ENCODE data around the gene CDHR3. TPM values are rescaled to one million over a fixed set of nuclear protein-coding genes. Genes with fewer than 3 reads are reported as not detected.

CDHR3 gene
- total RNA-seq, 1 experiment from 2014 or later, result 3.1 TPM

DNA sequence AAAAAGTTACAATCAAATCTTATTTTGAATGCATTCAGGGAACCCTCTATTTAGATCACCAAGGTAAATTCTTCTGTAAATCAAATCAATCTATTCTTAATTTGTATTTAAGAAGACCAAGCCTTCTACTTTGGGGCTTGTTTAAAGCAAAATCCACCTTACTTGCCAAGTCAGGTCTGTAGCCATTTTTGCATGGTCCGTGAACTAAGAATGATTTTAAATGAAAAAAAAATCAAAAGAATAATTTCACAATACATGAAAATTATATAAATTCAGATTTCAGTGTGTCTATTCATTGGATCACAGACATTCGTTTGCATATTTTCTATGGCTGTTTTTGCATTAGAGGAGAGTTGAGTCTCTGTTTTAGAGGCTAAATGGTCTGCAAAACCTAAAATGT, 89.6 kb downstream of the CDHR3 start:
- in situ Hi-C loops (cut with HindIII; ENCODE audit: low pct_unique_long_range_greater_than_20kb, low sequenced_read_pairs), result no loop called here
- DNase-seq (ENCODE audit: low read depth, low spot score), result no peak

DNA sequence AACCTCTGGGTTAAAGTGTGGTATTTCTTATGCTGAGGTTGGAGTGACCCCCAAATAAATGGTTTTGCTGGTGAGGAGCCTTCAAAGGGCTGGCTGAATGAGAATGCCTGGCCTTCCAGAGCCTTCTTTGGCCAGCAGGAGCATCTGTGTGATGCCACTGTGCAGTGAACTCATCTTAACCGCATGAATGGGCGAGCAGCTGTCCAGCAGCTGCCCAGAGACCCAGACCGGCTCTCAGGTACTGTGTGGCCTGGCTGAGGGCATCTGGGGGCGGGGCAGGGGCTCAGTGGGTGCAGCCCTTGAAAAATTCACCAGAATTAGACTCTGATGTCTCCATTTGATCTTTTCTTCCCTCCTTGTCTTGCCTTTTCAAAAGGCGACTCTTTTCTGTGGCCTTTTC, 90.0 kb downstream of the CDHR3 start:
- in situ Hi-C loops (cut with HindIII; ENCODE audit: low pct_unique_long_range_greater_than_20kb, low sequenced_read_pairs), result no loop called here
- DNase-seq (ENCODE audit: low read depth, low spot score), result no peak

DNA sequence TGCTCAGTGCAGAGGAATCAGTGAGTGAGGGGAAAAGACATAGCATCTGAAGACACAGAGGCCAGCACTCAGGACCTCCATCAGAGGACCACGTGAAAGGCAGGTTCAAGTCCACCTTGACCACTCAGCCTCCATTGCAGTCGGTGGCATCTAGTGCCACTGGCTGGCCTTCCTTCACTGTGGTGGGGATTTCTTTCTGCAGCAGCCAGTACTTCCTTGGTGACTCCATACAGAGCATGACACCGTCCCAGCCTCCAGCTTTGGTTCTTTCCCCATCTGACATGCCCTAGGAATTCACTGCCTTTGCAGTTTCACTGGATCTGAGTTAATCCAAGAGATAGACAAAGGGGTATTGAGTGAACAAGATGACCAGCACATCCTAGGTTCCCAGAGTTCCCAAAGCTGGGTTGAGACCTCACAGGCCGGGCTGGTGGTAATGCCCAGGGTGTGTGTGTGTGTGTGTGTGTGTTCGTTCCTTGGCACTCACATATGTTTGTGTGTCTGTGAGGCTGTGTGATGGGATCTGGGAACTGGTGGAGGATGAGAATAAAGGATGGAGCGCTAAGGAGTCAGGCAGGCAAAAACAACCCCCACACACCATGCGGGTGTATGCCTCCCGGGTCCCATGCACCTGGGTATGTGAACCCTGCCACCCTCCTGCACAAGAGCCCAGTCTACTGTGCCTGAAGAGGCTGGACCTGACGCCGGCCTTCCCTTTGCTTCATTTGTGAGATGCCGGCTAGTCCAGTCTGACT, 91.3 kb downstream of the CDHR3 start:
- no peak for DNase-seq (ENCODE audit: low read depth, low spot score)
- in situ Hi-C loops (cut with HindIII; ENCODE audit: low pct_unique_long_range_greater_than_20kb, low sequenced_read_pairs), result no loop called here

DNA sequence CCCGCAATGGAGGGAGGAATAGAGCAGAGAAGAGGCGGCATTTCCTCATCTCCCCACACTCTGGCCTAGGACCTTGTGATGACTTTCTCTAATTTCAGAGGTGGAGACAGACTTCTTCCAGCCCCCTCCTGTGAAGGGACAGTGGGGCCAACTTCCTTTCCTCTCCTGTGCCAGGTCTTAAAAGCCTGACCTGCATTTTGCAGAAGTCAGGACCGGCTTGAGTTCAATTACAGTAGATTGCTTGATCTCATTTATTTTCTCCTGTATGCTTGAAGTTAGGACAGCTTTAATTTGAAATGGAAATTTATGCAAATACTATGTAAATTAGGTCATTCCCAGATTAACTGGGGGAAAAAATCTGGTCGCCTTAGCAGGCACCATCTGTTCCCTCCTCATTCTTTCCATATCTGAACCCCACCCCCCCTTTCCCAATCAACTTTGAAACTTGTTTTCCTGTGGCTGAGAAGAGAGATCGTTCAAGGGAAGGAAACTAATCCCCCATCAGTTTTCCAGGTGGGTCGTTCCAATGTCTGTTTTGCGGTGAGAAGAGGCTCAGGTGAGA, 92.0 kb downstream of the CDHR3 start:
- DNase-seq (ENCODE audit: low read depth, low spot score), result no peak
- in situ Hi-C loops (cut with HindIII; ENCODE audit: low pct_unique_long_range_greater_than_20kb, low sequenced_read_pairs), result no loop called here

DNA sequence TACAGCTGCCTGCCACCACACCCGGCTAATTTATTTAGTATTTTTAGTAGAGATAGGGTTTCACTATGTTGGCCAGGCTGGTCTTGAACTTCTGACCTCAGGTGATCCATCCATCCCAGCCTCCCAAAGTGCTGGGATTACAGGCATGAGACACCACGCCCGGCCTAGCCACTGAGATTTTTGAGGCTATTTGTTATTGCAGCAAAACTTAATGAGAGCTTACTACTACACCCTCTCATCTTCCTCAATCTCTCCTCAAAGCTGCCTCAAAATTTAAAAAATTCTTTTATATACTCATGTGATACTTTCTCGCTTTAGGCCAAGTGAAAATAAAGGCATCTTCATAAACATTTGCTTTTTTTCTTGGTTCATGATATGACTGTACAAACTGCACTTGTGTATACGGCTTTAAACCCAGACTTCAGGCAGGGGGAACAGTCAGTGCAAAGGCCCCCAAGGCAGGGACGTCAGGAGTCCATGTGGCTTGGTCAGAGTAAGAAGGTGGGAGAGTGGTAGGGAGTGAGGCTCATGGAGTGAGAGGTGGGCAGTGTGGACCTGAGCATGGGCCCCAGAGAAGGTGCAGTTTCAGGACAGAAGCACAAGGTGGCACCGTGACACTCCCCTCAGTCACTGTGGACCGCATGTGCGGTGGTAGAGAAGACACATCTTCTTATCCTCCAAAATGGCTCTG, 93.6 kb downstream of the CDHR3 start:
- DNase-seq (ENCODE audit: low read depth, low spot score), result peak; percentile 88
- in situ Hi-C loops (cut with HindIII; ENCODE audit: low pct_unique_long_range_greater_than_20kb, low sequenced_read_pairs), result no loop called here

DNA sequence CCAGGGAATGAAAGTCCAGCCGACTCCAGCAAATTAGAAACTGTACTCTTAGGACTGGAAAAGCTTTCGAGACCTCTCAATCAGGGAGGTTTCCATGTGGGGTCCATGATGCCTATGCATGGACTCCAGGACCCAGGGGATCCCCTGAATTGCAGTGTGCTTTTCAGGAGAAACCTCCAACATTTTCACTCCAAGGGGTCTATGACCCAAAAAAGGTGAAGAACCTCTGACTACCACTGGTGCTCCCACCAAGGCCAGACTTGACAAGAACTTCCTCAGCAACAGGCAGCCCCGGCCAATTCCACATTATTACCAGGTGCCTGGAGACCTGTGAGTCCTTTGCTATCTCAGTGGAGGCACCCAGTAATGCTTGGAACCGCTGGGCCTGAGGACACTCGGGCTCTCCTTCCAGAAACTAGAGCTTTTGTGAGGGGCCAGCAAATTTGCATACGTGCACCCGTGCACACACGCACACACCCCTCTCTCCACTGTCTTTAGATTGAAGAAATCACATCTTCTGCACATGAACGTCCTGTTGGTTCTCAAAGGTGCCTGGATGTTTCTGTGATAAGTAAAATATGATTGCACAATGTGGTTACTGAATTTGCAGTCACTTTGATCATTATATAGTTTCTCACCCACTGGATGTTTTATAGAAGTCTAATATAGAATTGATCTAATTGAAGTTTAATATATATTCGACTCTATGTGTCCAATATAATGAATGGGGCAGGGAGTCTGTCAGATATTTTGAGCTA, 94.3 kb downstream of the CDHR3 start:
- DNase-seq (ENCODE audit: low read depth, low spot score), result no peak
- in situ Hi-C loops (cut with HindIII; ENCODE audit: low pct_unique_long_range_greater_than_20kb, low sequenced_read_pairs), result no loop called here

DNA sequence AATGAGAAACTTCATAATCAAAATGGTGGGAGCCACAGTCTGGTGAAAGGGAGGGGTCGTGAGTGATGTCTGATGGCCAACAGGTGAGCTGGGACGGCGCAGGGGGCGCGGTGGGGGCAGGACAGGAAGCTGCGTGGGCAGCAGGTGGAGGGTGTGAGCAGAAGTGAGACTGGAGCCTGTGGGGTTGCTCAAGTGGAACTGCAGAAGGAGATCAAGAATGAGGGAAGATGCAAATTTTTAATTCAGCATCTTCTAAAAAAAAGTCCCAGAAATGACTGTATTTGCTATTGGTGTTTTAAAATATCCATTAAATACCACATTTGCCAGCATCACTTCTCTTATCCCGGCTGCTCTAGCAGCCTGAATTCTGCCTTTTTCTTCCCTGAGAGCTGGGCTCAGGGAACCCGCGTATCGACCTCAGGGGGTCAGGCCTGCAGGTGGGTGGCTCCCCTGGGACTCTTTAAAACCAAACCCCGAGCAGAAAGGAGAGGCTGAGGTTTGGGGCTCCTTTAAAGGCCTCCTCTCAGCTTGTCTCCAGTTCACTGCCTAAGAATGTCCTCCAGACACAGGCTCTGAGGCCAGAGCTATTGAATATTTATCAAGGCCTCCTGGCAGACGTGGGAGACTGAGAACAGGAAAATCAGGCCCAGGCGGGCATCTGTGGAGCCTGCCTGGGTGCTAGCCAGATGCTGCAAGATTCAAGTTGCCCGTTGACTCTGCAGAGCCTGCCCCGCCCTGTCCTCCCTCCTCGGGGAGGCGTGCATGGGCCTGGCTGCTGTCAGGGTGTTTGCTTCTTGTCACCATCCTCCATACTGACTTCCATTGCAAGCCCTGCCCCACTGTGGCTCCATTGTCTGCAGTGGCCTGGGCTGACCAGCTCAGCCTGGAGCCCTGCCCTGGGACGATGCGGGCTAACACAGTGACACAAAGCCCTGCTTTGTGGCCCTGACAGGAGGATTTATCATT, 95.2 kb downstream of the CDHR3 start:
- in situ Hi-C loops (cut with HindIII; ENCODE audit: low pct_unique_long_range_greater_than_20kb, low sequenced_read_pairs), result no loop called here
- peak; percentile 69 for DNase-seq (ENCODE audit: low read depth, low spot score)

DNA sequence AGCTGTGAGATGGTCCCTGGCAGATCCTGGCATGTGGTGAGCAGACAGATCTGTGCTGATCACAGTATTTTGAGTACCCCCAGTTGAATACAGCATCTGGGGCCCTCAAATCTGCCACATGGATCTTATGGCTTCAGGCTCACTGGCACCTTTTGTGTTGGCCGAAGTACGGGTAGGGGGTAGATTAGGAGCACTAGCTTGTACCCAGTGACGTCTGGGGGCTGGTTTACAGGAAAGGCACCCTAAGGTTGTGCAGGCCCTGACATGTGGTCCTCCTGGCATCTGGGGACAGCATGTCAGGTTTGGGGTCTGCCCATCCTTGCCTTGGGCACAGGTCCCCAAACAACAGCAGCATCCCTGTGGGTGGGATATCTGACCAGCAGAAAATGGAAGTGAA, 95.9 kb downstream of the CDHR3 start:
- in situ Hi-C loops (cut with HindIII; ENCODE audit: low pct_unique_long_range_greater_than_20kb, low sequenced_read_pairs), result no loop called here
- DNase-seq (ENCODE audit: low read depth, low spot score), result no peak

DNA sequence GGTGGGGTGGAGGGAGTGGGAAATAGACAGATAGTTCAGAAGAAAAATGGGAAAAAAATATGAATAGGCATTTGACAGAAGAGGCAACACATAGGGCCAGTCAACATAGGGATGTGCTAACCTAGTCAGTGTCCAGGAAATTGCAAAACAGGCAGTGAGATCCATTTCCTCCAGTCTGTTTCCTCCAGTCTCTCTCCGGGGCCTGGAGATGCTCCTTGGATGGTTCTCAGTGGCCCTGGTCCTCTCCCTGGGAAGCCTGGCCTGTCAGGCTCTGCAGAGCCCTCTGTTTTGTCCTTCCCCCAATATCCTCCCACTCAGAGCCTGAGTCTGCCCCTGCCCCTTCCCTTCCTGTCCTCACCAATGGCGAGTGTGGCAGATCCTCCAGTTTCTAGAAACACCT, 96.5 kb downstream of the CDHR3 start:
- in situ Hi-C loops (cut with HindIII; ENCODE audit: low pct_unique_long_range_greater_than_20kb, low sequenced_read_pairs), result no loop called here
- no peak for DNase-seq (ENCODE audit: low read depth, low spot score)

DNA sequence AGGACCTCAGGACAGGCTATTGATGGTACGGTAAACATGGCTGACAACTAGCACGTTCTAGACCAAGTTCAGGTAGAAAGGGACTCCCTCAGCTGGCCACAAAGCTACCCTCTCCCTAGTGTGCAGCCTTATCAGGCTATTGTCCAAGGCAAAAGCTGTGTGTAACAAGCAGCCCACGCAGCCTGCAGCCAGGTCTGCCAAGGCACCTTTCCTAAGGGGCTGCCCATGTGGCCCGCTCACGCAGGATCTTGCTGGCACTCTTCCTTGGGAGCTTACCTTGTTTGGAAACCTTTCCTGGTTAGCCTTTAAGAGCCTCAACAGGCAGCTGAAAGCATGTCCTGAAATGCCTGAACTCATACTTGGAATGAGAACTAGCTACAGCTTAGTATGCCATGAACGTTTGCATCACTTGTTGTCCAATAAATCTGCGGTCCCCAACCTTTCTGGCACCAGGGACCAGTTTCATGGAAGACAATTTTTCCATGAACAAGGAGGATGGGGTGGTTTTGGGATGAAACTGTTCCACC, 97.4 kb downstream of the CDHR3 start:
- no peak for DNase-seq (ENCODE audit: low read depth, low spot score)
- in situ Hi-C loops (cut with HindIII; ENCODE audit: low pct_unique_long_range_greater_than_20kb, low sequenced_read_pairs), result loop anchor here (10.0 kb wide), 1 partner anchor 94 kb away; no protein-coding TSS in a partner anchor

DNA sequence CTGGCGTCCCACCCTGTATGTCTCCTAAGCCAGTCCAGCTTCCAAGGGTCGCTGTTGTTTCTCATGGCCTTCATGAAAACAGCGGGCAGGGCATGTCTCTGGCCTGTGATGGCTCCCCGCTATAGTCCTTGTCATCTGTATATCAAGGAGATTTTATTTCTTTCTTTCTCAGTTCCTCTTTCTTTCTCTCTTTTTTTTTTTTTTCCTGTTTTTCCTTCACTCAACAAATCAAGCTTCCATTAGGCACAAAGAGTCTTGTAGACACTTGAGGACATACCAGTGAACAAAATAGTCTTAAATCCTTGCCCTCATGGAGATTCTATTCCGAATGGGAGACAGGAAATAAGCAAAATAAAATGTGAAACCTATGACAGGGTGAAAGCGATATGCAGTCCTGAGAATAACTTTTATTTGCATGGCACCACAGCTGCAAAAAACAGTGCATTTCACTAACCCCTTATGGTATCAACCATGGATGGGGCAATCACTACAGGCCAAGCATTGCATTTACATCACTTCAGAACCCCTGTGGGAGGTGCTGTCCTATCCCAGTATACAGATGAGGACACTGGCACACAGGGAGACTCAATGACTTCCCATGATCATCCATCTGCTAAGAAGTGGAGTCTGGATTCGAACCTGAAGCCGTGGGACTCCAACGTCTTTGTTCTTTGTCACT, 98.4 kb downstream of the CDHR3 start:
- in situ Hi-C loops (cut with HindIII; ENCODE audit: low pct_unique_long_range_greater_than_20kb, low sequenced_read_pairs), result loop anchor here (10.0 kb wide), 1 partner anchor 93 kb away; no protein-coding TSS in a partner anchor
- DNase-seq (ENCODE audit: low read depth, low spot score), result no peak

DNA sequence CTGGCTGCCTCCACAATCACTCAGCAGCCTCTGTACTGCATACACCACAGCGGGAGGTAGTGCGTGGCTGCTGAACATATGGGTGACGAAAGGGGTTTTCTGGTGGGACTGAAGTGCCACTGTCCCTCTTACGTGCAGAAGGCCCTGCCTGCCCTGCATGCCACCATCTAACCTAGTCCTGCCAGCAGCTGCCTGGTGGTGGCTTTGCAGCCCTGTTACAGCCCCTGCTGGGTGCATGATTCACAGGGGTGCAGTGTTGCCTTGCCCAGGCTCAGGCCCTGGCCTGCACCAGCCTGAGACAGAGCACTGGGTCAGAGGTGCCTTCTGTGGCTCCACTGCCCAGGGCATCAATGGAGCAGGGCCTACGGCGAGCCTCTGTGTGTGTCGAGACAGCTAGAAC, 98.9 kb downstream of the CDHR3 start:
- no peak for DNase-seq (ENCODE audit: low read depth, low spot score)
- in situ Hi-C loops (cut with HindIII; ENCODE audit: low pct_unique_long_range_greater_than_20kb, low sequenced_read_pairs), result loop anchor here (10.0 kb wide), 1 partner anchor 93 kb away; no protein-coding TSS in a partner anchor

DNA sequence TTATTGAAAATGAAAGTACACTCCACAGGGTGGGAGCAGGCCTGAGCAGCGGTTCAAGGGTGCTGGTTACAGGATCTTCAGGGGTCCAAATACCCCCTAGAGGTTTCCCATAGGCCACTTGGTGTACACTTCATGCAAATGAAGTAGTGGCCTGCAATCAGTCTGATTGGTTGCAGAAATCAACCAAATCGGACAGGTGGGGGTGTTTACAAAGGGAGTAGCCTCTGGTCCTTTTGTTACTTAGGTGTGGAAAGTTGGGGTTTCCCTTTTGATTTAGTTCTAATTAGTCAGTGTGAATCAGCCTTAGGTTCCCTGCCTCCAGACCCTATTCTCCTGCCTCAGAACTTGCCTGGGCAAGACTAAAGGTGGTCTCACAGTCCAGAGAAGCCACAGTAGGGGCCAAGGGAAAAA, 99.5 kb downstream of the CDHR3 start:
- in situ Hi-C loops (cut with HindIII; ENCODE audit: low pct_unique_long_range_greater_than_20kb, low sequenced_read_pairs), result loop anchor here (10.0 kb wide), 1 partner anchor 92 kb away; no protein-coding TSS in a partner anchor
- no peak for DNase-seq (ENCODE audit: low read depth, low spot score)

DNA sequence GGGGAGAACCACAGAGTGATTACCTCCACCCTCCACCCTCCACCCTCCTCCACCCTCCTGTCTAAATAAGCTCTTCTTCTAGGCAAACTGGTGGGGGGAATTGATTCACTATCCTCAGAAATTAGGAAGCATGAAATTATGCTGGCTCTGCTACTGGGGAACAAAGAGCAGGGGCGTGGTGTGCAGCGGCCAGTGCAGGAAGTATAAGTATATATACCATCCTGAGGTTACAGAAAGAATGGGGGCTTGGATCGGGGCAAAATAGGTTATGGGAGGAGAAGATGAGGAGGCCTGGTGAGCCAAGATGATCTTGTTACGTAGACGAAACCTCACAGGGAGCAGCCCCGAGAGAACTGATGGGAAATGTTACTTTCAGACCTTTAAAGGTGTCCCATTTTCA, 100.0 kb downstream of the CDHR3 start:
- DNase-seq (ENCODE audit: low read depth, low spot score), result no peak
- in situ Hi-C loops (cut with HindIII; ENCODE audit: low pct_unique_long_range_greater_than_20kb, low sequenced_read_pairs), result loop anchor here (10.0 kb wide), 1 partner anchor 92 kb away; no protein-coding TSS in a partner anchor

DNA sequence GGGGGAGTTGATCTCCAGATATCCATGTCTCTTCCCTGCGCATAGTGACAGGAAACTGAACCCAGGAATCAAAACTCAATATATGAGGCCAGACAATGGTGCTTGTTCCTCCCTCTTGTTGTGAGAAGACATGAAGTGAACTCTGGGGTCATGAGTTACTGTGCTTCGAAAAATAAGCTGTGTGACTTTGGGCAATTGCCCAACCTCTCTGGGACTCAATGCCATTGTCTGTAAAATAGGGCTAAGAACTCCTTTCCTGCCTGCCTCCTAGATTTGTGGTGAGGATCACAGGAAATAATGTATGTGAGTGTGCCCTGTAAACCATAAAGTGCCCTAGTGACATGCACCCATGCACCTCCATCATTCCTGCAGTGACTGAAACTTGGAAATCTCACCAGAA, 100.6 kb downstream of the CDHR3 start:
- in situ Hi-C loops (cut with HindIII; ENCODE audit: low pct_unique_long_range_greater_than_20kb, low sequenced_read_pairs), result loop anchor here (10.0 kb wide), 1 partner anchor 91 kb away; no protein-coding TSS in a partner anchor

DNA sequence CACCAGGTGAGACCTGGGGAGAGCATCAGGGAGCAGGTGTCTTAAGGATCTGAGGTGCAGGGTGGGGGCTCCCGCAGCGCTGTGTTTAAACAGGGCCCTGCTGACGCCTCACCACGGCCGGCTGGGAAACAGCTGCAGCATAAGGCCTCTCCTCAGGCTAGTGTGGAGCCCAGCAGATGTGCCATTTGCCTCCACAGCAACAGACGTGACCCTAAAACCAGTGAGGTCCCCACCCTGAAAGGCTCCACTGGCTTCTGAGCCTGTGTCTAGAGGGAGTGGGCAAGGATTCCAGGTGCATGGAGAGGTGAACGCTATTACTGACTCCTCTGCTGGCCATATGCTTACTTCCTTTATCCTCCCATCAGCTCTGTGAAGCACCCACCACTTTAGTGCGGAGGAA, 101.3 kb downstream of the CDHR3 start:
- DNase-seq (ENCODE audit: low read depth, low spot score), result no peak
- in situ Hi-C loops (cut with HindIII; ENCODE audit: low pct_unique_long_range_greater_than_20kb, low sequenced_read_pairs), result loop anchor here (10.0 kb wide), 1 partner anchor 90 kb away; no protein-coding TSS in a partner anchor

More for the DNA sequence above, 100.6 kb downstream of the CDHR3 start:
- no peak for DNase-seq (ENCODE audit: low read depth, low spot score)
